A204.1 (cell line): ENCODE results near the gene RBBP8.

Experiments used
- FAIRE-seq: peaks from 2 replicates; lab custom pipeline; 2012; peaks lifted over from hg19 to GRCh38; lab: Jason Lieb, UNC

RBBP8 gene

GRCh38 chr18:23065234-23065806 lies 132.2 kb downstream of the RBBP8 start:
- FAIRE-seq: no peak

GRCh38 chr18:23066060-23066459 lies 132.9 kb downstream of the RBBP8 start:
- FAIRE-seq: no peak

- FAIRE-seq: no peak
Observed at GRCh38 chr18:23066504-23067039, 133.4 kb downstream of the RBBP8 start.

- FAIRE-seq: no peak
Observed at GRCh38 chr18:23067236-23067635, 134.1 kb downstream of the RBBP8 start.

GRCh38 chr18:23068011-23068410 lies 134.9 kb downstream of the RBBP8 start:
- FAIRE-seq: no peak

- no peak for FAIRE-seq
Observed at GRCh38 chr18:23068570-23069310, 135.6 kb downstream of the RBBP8 start.

GRCh38 chr18:23069481-23069880 lies 136.4 kb downstream of the RBBP8 start:
- FAIRE-seq: no peak

- FAIRE-seq: no peak
Observed at GRCh38 chr18:23069898-23070297, 136.8 kb downstream of the RBBP8 start.

GRCh38 chr18:23071285-23071684 lies 138.2 kb downstream of the RBBP8 start:
- FAIRE-seq: no peak

- no peak for FAIRE-seq
Observed at GRCh38 chr18:23072079-23072478, 139.0 kb downstream of the RBBP8 start.

GRCh38 chr18:23073996-23074606 lies 141.0 kb downstream of the RBBP8 start:
- no peak for FAIRE-seq
